H1 (cell line): ENCODE measurements around the gene GNAT2. TPM values are rescaled to one million over a fixed set of nuclear protein-coding genes. Genes with fewer than 3 reads are reported as not detected.

ENCODE experiments used
- CTCF ChIP-seq, 3 experiments: IDR thresholded peaks; 1 replicate in 2 of 3; 2 replicates in 1 of 3; pipeline versions ENCODE4 v1.5.1 to v1.6.1; 2011; ENCODE audit warnings: low read length in 3 of 3, mild to moderate bottlenecking in 3 of 3, inconsistent platforms in 2 of 3, low read depth in 1 of 3, moderate library complexity in 1 of 3; ENCODE audit not compliant: insufficient read depth in 1 of 3; ENCODE audit errors: control extremely low read depth in 1 of 3
- POLR2A ChIP-seq, 2 experiments: IDR thresholded peaks; 1 replicate in 1 of 2; 2 replicates in 1 of 2; pipeline ENCODE4 v1.6.1; 2011; ENCODE audit warnings: low read depth in 2 of 2, low read length in 2 of 2, mild to moderate bottlenecking in 2 of 2; ENCODE audit errors: control extremely low read depth in 1 of 2
- polyA plus RNA-seq, 7 experiments: library from polyadenylated mRNA; depleted of rRNA in 3 of 7; stranded (reverse) in 5 of 7; unstranded in 2 of 7; fragments of >200 nt in 5 of 7; fragments of 200-250 nt in 2 of 7; gene quantifications; 1 replicate in 5 of 7; 2 replicates in 1 of 7; 4 replicates in 1 of 7; pipeline versions ENCODE4 v1.2.1 to v1.2.3, GENCODE V29; 2011 to 2013; ENCODE audit warnings: missing spikeins in 2 of 7, mixed read lengths in 2 of 7
- total RNA-seq: library from RNA; stranded (reverse); fragmentation: NEBNext Ultra II Directional; extraction: Animal tissue kit (Norgen Biotek cat#: 25700); gene quantifications from 2 replicates; pipeline ENCODE4 v1.2.1, GENCODE V29; 2021

The GNAT2 gene
- total and polyA plus RNA-seq, 2 of the 8 experiments (the other 6 are each of a cell fraction or from before 2014, with no cell fraction given) = 0.05 TPM; not detected in 1

GRCh38 chr1:109592916-109593315, 26.5 kb downstream of the GNAT2 start (continued):
- TF ChIP-seq CTCF (IDR thresholded peaks at IDR 0.05; ENCODE audit: control extremely low read depth in 1 of 3, insufficient read depth in 1 of 3, low read depth in 1 of 3, low read length in 3 of 3) = no peak
- TF ChIP-seq POLR2A (IDR thresholded peaks at IDR 0.05; ENCODE audit: control extremely low read depth in 1 of 2, low read depth in 2 of 2, low read length in 2 of 2) = no peak
- TF ChIP-seq, all 59 proteins: peak for 0
